SK-N-SH (cell line): ENCODE measurements around the gene GAB1. TPM values are rescaled to one million over a fixed set of nuclear protein-coding genes. Genes with fewer than 3 reads are reported as not detected.

ENCODE experiments used
- CTCF ChIA-PET: fragments of 300-600, 350-600 bp; formaldehyde crosslinking; extraction: SDS; loops from one replicate; lab custom pipeline; 2021; lab: Yijun Ruan, JAX
- POLR2A ChIA-PET: fragments of 350-600 bp; sonication (Branson Sonifier 250); formaldehyde crosslinking; extraction: SDS; loops from one replicate; lab custom pipeline; 2020; ENCODE audit warnings: antibody characterized with exemption, inconsistent platforms; lab: Yijun Ruan, JAX
- DNase-seq: peaks from one replicate; pipeline ENCODE4 v3.0.0; 2012
- H2AFZ ChIP-seq: fragments of 200-600 bp; sonication (generic); 2 replicates; pipeline ENCODE4 v1.8.1; 2016; ENCODE audit warnings: antibody characterized with exemption, mild to moderate bottlenecking, low read depth
- H3F3A ChIP-seq: fragments of 200-600 bp; sonication (generic); replicated peaks from 2 replicates; pipeline ENCODE3; 2016; ENCODE audit warnings: antibody characterized with exemption, mild to moderate bottlenecking; ENCODE audit not compliant: insufficient read depth
- H3K27ac ChIP-seq, 2 experiments: fragments of 200-500 bp in 1 of 2; fragments of 200-600 bp in 1 of 2; sonication (Bioruptor generic) in 1 of 2; sonication (generic), shearing (Covaris generic) in 1 of 2; 2 replicates each; pipeline versions ENCODE4 v1.5.1 to v1.6.1; 2014 to 2016; ENCODE audit warnings: low read depth in 2 of 2, inconsistent platforms in 1 of 2, low read length in 1 of 2, mild to moderate bottlenecking in 1 of 2, mixed read lengths in 1 of 2
- H3K27me3 ChIP-seq: fragments of 200-600 bp; sonication (generic), shearing (Covaris generic); 2 replicates; pipeline ENCODE4 v1.6.1; 2016; ENCODE audit warnings: mixed run types; ENCODE audit not compliant: insufficient read depth
- H3K36me3 ChIP-seq, 2 experiments: fragments of 200-500 bp in 1 of 2; fragments of 200-600 bp in 1 of 2; sonication (Bioruptor generic) in 1 of 2; sonication (generic) in 1 of 2; replicated peaks in 1 of 2; 2 replicates each; pipeline versions ENCODE3 to v1.5.1; 2014 to 2016; ENCODE audit warnings: low read length in 1 of 2, mild to moderate bottlenecking in 1 of 2; ENCODE audit not compliant: insufficient read depth in 2 of 2, control insufficient read depth in 1 of 2
- H3K4me1 ChIP-seq, 2 experiments: fragments of 200-500 bp in 1 of 2; fragments of 200-600 bp in 1 of 2; sonication (Bioruptor generic) in 1 of 2; sonication (generic), shearing (Covaris generic) in 1 of 2; 2 replicates each; pipeline versions ENCODE4 v1.5.1 to v1.6.1; 2014 to 2016; ENCODE audit warnings: low read depth in 1 of 2, low read length in 1 of 2, mixed run types in 1 of 2; ENCODE audit not compliant: insufficient read depth in 2 of 2, control insufficient read depth in 1 of 2
- H3K4me2 ChIP-seq: fragments of 200-600 bp; sonication (generic), shearing (Covaris generic); 2 replicates; pipeline ENCODE4 v1.6.1; 2017; ENCODE audit warnings: mixed run types
- H3K4me3 ChIP-seq, 2 experiments: fragments of 200-500 bp in 1 of 2; fragments of 200-600 bp in 1 of 2; sonication (Bioruptor generic) in 1 of 2; sonication (generic), shearing (Covaris generic) in 1 of 2; 2 replicates each; pipeline versions ENCODE4 v1.5.1 to v1.8.1; 2014 to 2016; ENCODE audit warnings: low read depth in 2 of 2, inconsistent platforms in 1 of 2, low read length in 1 of 2, mild to moderate bottlenecking in 1 of 2, mixed read lengths in 1 of 2, moderate library complexity in 1 of 2
- H3K79me2 ChIP-seq: fragments of 200-600 bp; sonication (generic); 2 replicates; pipeline ENCODE4 v1.8.1; 2017; ENCODE audit warnings: mild to moderate bottlenecking; ENCODE audit not compliant: insufficient read depth
- H3K9ac ChIP-seq: fragments of 200-600 bp; sonication (generic); 2 replicates; pipeline ENCODE4 v1.6.1; 2017; ENCODE audit warnings: mixed run types
- H3K9me2 ChIP-seq: fragments of 200-600 bp; sonication (generic); 2 replicates; pipeline ENCODE4 v1.6.1; 2017; ENCODE audit warnings: mixed run types
- H3K9me3 ChIP-seq: fragments of 200-600 bp; sonication (generic); 2 replicates; pipeline ENCODE4 v1.6.1; 2017; ENCODE audit warnings: mixed run types, mild to moderate bottlenecking, moderate library complexity
- H4K20me1 ChIP-seq: fragments of 200-600 bp; sonication (generic); 2 replicates; pipeline ENCODE4 v1.6.1; 2017; ENCODE audit warnings: mild to moderate bottlenecking, mixed run types; ENCODE audit not compliant: insufficient read depth
- CHD2 ChIP-seq: fragments of 150-350 bp; IDR thresholded peaks from 2 replicates; pipeline ENCODE4 v1.6.1; 2018; ENCODE audit warnings: low read length; ENCODE audit not compliant: partially characterized antibody
- ELF1 ChIP-seq: IDR thresholded peaks from 2 replicates; pipeline ENCODE4 v1.4.0; 2012
- FOSL2 ChIP-seq: IDR thresholded peaks from 2 replicates; pipeline ENCODE4 v1.4.0; 2012; ENCODE audit warnings: low read depth, mild to moderate bottlenecking, moderate library complexity, borderline replicate concordance
- GATA2 ChIP-seq: sonication (generic); formaldehyde crosslinking; IDR thresholded peaks from 2 replicates; pipeline ENCODE4 v1.5.0; 2020; ENCODE audit warnings: mild to moderate bottlenecking, missing genetic modification reagents
- IRF3 ChIP-seq: fragments of 150-350 bp; IDR thresholded peaks from 2 replicates; pipeline ENCODE4 v1.6.1; 2016; ENCODE audit warnings: mild to moderate bottlenecking, low read depth, low read length
- MAX ChIP-seq: IDR thresholded peaks from 2 replicates; pipeline ENCODE4 v1.4.0; 2012; ENCODE audit warnings: low read depth
- MXI1 ChIP-seq: IDR thresholded peaks from 2 replicates; pipeline ENCODE4 v1.6.1; 2012; ENCODE audit warnings: mild to moderate bottlenecking, low read depth, low read length, improper control_type of control experiment
- NFIC ChIP-seq: IDR thresholded peaks from 2 replicates; pipeline ENCODE4 v1.4.0; 2012; ENCODE audit warnings: borderline replicate concordance
- TAF1 ChIP-seq: IDR thresholded peaks from 2 replicates; pipeline ENCODE4 v1.6.1; 2012; ENCODE audit warnings: low read depth, mild to moderate bottlenecking, low read length, moderate library complexity, borderline replicate concordance
- TCF12 ChIP-seq: IDR thresholded peaks from 2 replicates; pipeline ENCODE4 v1.4.0; 2012
- TEAD4 ChIP-seq: IDR thresholded peaks from 2 replicates; pipeline ENCODE4 v1.4.0; 2012; ENCODE audit warnings: mild to moderate bottlenecking, borderline replicate concordance; ENCODE audit not compliant: insufficient read depth
- WGBS: methylation state at CpG from one replicate; pipeline ENCODE4 v1.1.6; 2017; ENCODE audit warnings: low lambda C conversion rate; 5-methylcytosine and 5-hydroxymethylcytosine counted together
- polyA plus RNA-seq, 3 experiments: library from polyadenylated mRNA; depleted of rRNA; stranded (reverse); fragments of >200 nt; gene quantifications; 2 replicates each; pipeline ENCODE4 v1.2.3, GENCODE V29; 2012
- TF ChIP-seq, protein P1 (sequence below): fragments of 200-600 bp; sonication (generic); IDR thresholded peaks from 2 replicates; pipeline ENCODE4 v1.6.1; 2017; ENCODE audit warnings: antibody characterized with exemption, mild to moderate bottlenecking, moderate library complexity
- TF ChIP-seq, protein P2 (sequence below): fragments of 150-350 bp; IDR thresholded peaks from 2 replicates; pipeline ENCODE4 v1.6.1; 2017; ENCODE audit warnings: antibody characterized with exemption, low read length, low read depth, borderline replicate concordance
- TF ChIP-seq, protein P3 (sequence below): IDR thresholded peaks from 2 replicates; pipeline ENCODE4 v1.4.0; 2012; ENCODE audit warnings: low read depth, borderline replicate concordance

GAB1 gene
- polyA plus RNA-seq, 1 of the 3 experiments (the other 2 are of a cell fraction) = 3.7 TPM

DNA sequence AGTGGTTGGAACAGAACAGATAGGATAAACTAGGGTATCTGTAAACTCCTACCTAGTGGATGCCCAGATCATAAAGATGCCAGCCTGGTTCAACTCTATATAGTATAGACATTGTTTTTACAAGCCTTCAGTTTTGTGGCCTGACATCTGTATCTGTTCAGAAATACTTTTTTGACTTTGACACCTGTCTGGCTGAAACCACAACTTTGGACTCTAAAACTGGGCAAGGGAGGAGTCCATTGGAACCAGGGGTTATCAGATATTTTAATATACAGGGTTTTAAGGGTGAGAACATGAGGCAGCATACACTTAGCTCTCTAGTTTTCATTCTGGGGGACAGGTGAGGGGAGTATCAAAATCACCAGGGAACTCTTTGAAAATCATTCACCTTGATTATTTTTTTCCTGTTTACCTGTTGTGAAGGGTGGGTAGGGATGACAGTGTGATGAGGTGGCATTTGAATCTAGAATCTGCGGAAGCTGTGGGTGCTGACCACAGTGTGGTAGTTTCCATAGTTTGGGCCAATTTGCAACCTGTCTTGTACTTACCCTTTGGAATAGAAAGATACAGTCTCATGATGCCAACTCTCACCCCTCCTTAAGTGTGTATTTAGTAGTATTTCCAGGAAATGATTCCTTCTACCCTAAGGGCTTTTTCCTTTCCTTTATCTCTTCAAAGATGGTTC, 20.6 kb downstream of the GAB1 start:
- Histone ChIP-seq H4K20me1 (no peaks in the 10 kb centered on the region; the same call in 1 of the 2 replicates), H3K4me2 (no peak overlapping the region), H3K9me3 (no peaks in the 10 kb centered on the region), H3K27me3 (no peaks in the 10 kb centered on the region), H3K9me2 (no peaks in the 10 kb centered on the region), H3K9ac (no peak overlapping the region), H3F3A (peaks cover 12% of the 10 kb centered on the region), H3K4me1 (peaks cover 23 to 69% of the 10 kb centered on the region in 2 experiments; a peak in 3 of 4 replicates), H3K27ac (no peak overlapping the region), H3K36me3 (no peaks in the 10 kb centered on the region), H2AFZ (no peak overlapping the region), H3K4me3 (no peak overlapping the region), H3K79me2 (peaks cover 42% of the 10 kb centered on the region)
- POLR2A ChIA-PET = no interaction called here
- CTCF ChIA-PET = interaction anchor here (0.6 to 1.1 kb wide), 2 partner anchors 18 to 169 kb away, joined by 3 read pairs; no protein-coding TSS in a partner anchor
- WGBS = 100% methylated on average over 1 of the region's 1 CpG
- no peak for DNase-seq
- no peak for TF ChIP-seq IRF3
- TF ChIP-seq, protein P1, sequence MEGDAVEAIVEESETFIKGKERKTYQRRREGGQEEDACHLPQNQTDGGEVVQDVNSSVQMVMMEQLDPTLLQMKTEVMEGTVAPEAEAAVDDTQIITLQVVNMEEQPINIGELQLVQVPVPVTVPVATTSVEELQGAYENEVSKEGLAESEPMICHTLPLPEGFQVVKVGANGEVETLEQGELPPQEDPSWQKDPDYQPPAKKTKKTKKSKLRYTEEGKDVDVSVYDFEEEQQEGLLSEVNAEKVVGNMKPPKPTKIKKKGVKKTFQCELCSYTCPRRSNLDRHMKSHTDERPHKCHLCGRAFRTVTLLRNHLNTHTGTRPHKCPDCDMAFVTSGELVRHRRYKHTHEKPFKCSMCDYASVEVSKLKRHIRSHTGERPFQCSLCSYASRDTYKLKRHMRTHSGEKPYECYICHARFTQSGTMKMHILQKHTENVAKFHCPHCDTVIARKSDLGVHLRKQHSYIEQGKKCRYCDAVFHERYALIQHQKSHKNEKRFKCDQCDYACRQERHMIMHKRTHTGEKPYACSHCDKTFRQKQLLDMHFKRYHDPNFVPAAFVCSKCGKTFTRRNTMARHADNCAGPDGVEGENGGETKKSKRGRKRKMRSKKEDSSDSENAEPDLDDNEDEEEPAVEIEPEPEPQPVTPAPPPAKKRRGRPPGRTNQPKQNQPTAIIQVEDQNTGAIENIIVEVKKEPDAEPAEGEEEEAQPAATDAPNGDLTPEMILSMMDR = no peak
- TF ChIP-seq MXI1 = no peak
- TF ChIP-seq TCF12 = no peak
- TF ChIP-seq TEAD4 = no peak
- TF ChIP-seq GATA2 = no peak
- TF ChIP-seq, protein P2, sequence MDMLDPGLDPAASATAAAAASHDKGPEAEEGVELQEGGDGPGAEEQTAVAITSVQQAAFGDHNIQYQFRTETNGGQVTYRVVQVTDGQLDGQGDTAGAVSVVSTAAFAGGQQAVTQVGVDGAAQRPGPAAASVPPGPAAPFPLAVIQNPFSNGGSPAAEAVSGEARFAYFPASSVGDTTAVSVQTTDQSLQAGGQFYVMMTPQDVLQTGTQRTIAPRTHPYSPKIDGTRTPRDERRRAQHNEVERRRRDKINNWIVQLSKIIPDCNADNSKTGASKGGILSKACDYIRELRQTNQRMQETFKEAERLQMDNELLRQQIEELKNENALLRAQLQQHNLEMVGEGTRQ = no peak

DNA sequence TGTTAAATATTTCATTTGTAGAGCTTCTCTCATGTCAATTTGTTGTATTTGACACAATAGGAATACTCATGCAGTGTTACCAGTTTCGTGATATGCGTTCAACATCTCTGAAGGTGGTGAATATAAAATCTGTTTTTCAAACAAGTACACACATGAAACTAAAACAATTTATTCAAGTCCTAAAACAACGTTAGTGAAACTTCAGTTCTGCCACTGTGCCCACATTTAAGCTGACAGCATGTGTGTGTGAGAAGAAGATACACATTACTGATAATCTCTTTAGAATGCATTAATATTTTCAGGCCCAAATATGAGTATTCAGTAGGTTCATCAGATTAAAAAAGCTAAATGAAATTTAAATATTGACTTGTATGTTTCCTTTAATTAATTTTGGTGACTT, 21.7 kb downstream of the GAB1 start:
- Histone ChIP-seq H3K79me2 (peaks cover 53% of the 10 kb centered on the region), H3K36me3 (no peaks in the 10 kb centered on the region), H2AFZ (no peak overlapping the region), H3K27ac (peak overlapping the region in 1 of 2 experiments; percentile 51; a peak in 1 of 4 replicates), H4K20me1 (no peaks in the 10 kb centered on the region; the same call in 1 of the 2 replicates), H3F3A (peaks cover 12% of the 10 kb centered on the region), H3K9me3 (no peaks in the 10 kb centered on the region), H3K9me2 (no peaks in the 10 kb centered on the region), H3K4me2 (peak overlapping the region; percentile 30; the same call in 1 of the 2 replicates), H3K27me3 (no peaks in the 10 kb centered on the region), H3K4me1 (peaks cover 19 to 68% of the 10 kb centered on the region in 2 experiments; a peak in 3 of 4 replicates), H3K9ac (no peak overlapping the region), H3K4me3 (no peak overlapping the region)
- no peak for DNase-seq
- WGBS = 96% methylated on average over 3 of the region's 3 CpGs
- POLR2A ChIA-PET = no interaction called here
- CTCF ChIA-PET = interaction anchor here (1.1 kb wide), 1 partner anchor 168 kb away, joined by 3 read pairs; no protein-coding TSS in a partner anchor
- no peak for TF ChIP-seq NFIC
- no peak for TF ChIP-seq CHD2
- TF ChIP-seq, protein P1 = no peak
- TF ChIP-seq TCF12 = no peak
- TF ChIP-seq ELF1 = no peak
- no peak for TF ChIP-seq TAF1
- no peak for TF ChIP-seq MAX
- TF ChIP-seq FOSL2 = no peak
- TF ChIP-seq, protein P3, sequence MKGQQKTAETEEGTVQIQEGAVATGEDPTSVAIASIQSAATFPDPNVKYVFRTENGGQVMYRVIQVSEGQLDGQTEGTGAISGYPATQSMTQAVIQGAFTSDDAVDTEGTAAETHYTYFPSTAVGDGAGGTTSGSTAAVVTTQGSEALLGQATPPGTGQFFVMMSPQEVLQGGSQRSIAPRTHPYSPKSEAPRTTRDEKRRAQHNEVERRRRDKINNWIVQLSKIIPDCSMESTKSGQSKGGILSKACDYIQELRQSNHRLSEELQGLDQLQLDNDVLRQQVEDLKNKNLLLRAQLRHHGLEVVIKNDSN = no peak
